SK-N-MC (cell line): ENCODE measurements around the gene FAAP100.

Source experiments
- EZH2 ChIP-seq: fragments of 200-600 bp; sonication (generic); IDR thresholded peaks from one replicate; pipeline ENCODE4 v1.6.1; 2017; ENCODE audit warnings: antibody characterized with exemption
- POLR2AphosphoS5 ChIP-seq: IDR thresholded peaks from 2 replicates; pipeline ENCODE4 v1.6.1; 2012; ENCODE audit warnings: mild to moderate bottlenecking, low read depth, low read length, borderline replicate concordance

GRCh38 chr17:81581758-81582157, 29.6 kb upstream of the FAAP100 start:
- TF ChIP-seq POLR2AphosphoS5 (no peak), EZH2 (no peak)
